Chondrocyte (in vitro differentiated cells): ENCODE results near the gene SLC39A9. TPM values are rescaled to one million over a fixed set of nuclear protein-coding genes. Genes with fewer than 3 reads are reported as not detected.

Experiments used
- DNase-seq: peaks from one replicate; pipeline ENCODE4 v3.0.0; 2021; ENCODE audit warnings: mixed read lengths, low spot score
- H3K27ac Mint-ChIP-seq: one replicate; pipeline ENCODE4 v1.8.0; 2021; ENCODE audit warnings: mild to moderate bottlenecking, moderate library complexity, mixed read lengths; ENCODE audit not compliant: unreplicated experiment
- H3K27me3 Mint-ChIP-seq: 2 replicates; pipeline ENCODE4 v1.8.0; 2021; ENCODE audit warnings: low read depth, mixed read lengths
- H3K36me3 Mint-ChIP-seq: 2 replicates; pipeline ENCODE4 v1.8.0; 2021; ENCODE audit warnings: low read depth, mixed read lengths
- H3K4me1 Mint-ChIP-seq: 2 replicates; pipeline ENCODE4 v1.8.0; 2021; ENCODE audit warnings: low read depth, mild to moderate bottlenecking, mixed read lengths
- H3K4me3 Mint-ChIP-seq: one replicate; pipeline ENCODE4 v1.8.0; 2021; ENCODE audit warnings: mild to moderate bottlenecking, moderate library complexity, mixed read lengths; ENCODE audit not compliant: unreplicated experiment
- H3K9me3 Mint-ChIP-seq: 2 replicates; pipeline ENCODE4 v1.8.0; 2021; ENCODE audit warnings: low read depth, mixed read lengths
- total RNA-seq: library from RNA; stranded (reverse); gene quantifications from 3 replicates; pipeline ENCODE4 v1.2.1, GENCODE V29; 2021
- TF ChIP-seq, protein P1 (sequence below): fragments of 200-600 bp; sonication (generic); IDR thresholded peaks from 2 replicates; pipeline ENCODE4 v1.5.0; 2021; ENCODE audit warnings: antibody characterized with exemption, mild to moderate bottlenecking, moderate library complexity

SLC39A9 gene
- total RNA-seq, 1 donor from 2014 or later = 78.9 TPM

DNA sequence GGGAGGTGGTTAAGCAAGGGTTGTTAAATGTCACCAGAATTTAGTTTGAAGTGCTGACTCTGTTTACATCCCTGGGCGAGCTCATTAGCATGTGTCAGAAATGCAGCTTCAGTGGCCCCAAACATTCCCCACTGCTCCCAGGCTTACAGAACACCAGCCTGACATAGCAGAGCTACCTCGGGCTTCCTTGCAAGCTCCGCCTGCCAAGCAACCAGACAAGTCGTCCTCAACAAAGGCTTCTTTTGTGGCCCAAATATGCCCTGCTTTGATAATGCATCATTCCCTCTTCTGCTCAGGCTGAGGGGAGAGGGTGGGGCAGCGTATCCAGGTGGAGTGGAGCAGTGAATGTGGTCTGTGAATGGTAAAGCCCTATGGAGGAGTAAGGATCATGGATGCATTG, 28.4 kb upstream of the SLC39A9 start:
- Mint-ChIP-seq H3K27me3 (no peaks in the 10 kb centered on the region), H3K27ac (no peak overlapping the region), H3K4me1 (no peaks in the 10 kb centered on the region), H3K36me3 (peaks cover 6% of the 10 kb centered on the region), H3K9me3 (peaks cover 1% of the 10 kb centered on the region), H3K4me3 (no peak overlapping the region)
- DNase-seq = no peak
- TF ChIP-seq, protein P1, sequence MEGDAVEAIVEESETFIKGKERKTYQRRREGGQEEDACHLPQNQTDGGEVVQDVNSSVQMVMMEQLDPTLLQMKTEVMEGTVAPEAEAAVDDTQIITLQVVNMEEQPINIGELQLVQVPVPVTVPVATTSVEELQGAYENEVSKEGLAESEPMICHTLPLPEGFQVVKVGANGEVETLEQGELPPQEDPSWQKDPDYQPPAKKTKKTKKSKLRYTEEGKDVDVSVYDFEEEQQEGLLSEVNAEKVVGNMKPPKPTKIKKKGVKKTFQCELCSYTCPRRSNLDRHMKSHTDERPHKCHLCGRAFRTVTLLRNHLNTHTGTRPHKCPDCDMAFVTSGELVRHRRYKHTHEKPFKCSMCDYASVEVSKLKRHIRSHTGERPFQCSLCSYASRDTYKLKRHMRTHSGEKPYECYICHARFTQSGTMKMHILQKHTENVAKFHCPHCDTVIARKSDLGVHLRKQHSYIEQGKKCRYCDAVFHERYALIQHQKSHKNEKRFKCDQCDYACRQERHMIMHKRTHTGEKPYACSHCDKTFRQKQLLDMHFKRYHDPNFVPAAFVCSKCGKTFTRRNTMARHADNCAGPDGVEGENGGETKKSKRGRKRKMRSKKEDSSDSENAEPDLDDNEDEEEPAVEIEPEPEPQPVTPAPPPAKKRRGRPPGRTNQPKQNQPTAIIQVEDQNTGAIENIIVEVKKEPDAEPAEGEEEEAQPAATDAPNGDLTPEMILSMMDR = no peak

DNA sequence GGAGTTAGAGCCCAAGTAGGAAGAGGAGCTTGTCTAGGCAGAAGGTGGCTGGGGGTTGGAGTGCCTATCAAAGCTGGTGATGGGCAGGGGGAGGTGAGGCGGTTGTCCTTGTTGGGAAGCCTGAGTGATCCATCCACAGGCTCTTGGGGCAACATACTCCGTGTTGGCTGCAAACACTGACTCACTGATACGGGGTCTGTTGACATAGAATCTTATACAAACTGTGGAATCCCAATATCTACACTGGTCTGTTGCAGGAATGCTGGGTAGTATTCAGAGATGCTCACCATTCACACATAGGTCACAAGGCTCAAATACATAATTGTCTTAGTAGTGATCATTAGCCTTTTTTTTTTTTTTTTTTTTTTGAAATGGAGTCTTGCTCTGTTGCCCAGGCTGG, 26.3 kb upstream of the SLC39A9 start:
- no peak for DNase-seq
- H3K9me3 Mint-ChIP-seq = peaks cover 15% of the 10 kb centered on the region
- no peaks in the 10 kb centered on the region for H3K27me3 Mint-ChIP-seq
- H3K36me3 Mint-ChIP-seq = peaks cover 22% of the 10 kb centered on the region
- H3K4me3 Mint-ChIP-seq = no peak overlapping the region
- H3K27ac Mint-ChIP-seq = no peak overlapping the region
- TF ChIP-seq, protein P1 = no peak
- H3K4me1 Mint-ChIP-seq = no peaks in the 10 kb centered on the region

DNA sequence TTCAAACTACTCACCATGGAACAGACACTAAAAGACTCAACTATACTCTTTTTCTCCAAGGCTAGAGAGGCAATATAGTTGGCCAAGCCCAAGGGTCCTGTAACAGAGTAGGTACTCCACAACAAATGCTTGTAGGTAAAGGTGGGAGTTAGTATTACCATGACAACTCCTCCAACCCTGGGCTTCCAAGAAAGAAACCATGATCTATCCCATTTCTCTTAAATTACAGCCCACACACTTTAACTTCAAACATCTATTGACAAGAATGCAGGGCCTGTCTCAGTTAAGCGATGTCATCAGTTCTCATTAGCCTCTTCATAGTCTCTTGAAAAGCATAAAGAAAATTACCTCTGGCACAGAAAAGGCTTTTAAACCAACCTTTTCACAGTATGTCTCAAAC, 25.4 kb upstream of the SLC39A9 start:
- Mint-ChIP-seq H3K4me3 (no peak overlapping the region), H3K27ac (no peak overlapping the region), H3K9me3 (peaks cover 15% of the 10 kb centered on the region), H3K36me3 (peaks cover 24% of the 10 kb centered on the region), H3K27me3 (no peaks in the 10 kb centered on the region), H3K4me1 (no peaks in the 10 kb centered on the region)
- no peak for DNase-seq
- TF ChIP-seq, protein P1 = no peak

DNA sequence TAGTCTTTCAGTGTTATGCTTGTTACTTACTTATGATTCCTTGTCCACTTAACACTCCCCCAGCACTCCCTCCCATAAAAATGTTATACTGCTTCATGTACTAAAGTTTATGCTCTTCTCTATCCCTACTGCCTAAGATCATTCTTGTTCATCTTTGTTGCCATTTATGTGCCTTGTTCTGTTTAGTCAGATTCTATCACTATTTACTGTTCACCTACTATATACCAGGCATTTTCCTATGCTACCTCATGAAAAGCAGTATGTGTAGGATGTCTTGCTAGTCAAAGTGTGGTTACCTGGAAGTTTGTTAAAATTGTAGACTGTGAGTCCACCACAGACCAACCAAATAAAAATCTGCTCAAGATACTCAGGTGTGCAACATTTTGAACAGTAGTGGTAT, 24.3 kb upstream of the SLC39A9 start:
- DNase-seq = no peak
- no peaks in the 10 kb centered on the region for H3K27me3 Mint-ChIP-seq
- H3K27ac Mint-ChIP-seq = no peak overlapping the region
- H3K9me3 Mint-ChIP-seq = peaks cover 15% of the 10 kb centered on the region
- no peaks in the 10 kb centered on the region for H3K4me1 Mint-ChIP-seq
- H3K36me3 Mint-ChIP-seq = peaks cover 24% of the 10 kb centered on the region
- no peak overlapping the region for H3K4me3 Mint-ChIP-seq
- TF ChIP-seq, protein P1 = no peak

DNA sequence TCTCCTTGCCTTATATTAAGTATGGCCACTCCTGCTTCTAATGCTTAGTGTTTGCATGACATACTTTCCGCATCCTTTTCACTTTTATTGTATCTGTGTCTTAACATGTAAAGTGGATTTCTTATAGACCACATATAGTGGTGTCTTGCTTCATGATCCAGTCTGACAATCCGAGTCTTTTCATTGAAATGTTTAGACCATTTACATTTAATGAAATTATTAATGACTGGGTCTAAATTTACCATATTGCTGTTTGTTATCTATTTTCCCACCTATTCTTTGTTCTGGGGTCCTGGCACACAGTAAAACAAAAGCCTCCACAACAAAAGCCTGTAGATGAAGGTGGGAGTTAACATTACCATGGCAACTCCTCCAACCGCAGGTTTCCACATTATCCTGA, 23.3 kb upstream of the SLC39A9 start:
- TF ChIP-seq, protein P1 = no peak
- DNase-seq = no peak
- no peak overlapping the region for H3K4me3 Mint-ChIP-seq
- H3K36me3 Mint-ChIP-seq = peaks cover 31% of the 10 kb centered on the region
- H3K27me3 Mint-ChIP-seq = no peaks in the 10 kb centered on the region
- peaks cover 15% of the 10 kb centered on the region for H3K9me3 Mint-ChIP-seq
- H3K27ac Mint-ChIP-seq = no peak overlapping the region
- no peaks in the 10 kb centered on the region for H3K4me1 Mint-ChIP-seq
